ENCODE data around the gene PRRC2C.
"Not testable (repeated sequence)": the region's sequence is repeated elsewhere in the genome, so short reads cannot be mapped to it uniquely, and the experiment has no call there.

Gene PRRC2C

GRCh38 chr1:171500803-171501202, 15.5 kb downstream of the PRRC2C start:
- no peak for DNase-seq

- DNase-seq: no peak
Measured at GRCh38 chr1:171501305-171502024, 16.1 kb downstream of the PRRC2C start.

GRCh38 chr1:171506525-171507304, 21.4 kb downstream of the PRRC2C start:
- no peak for DNase-seq

- no peak for DNase-seq
Measured at GRCh38 chr1:171507435-171507834, 22.1 kb downstream of the PRRC2C start.

- no peak for DNase-seq
Measured at GRCh38 chr1:171509191-171509590, 23.9 kb downstream of the PRRC2C start.

- DNase-seq: no peak
Measured at GRCh38 chr1:171513743-171514142, 28.4 kb downstream of the PRRC2C start.

- DNase-seq: no peak
Measured at GRCh38 chr1:171515299-171515698, 30.0 kb downstream of the PRRC2C start.

- DNase-seq: no peak
Measured at GRCh38 chr1:171515741-171516140, 30.4 kb downstream of the PRRC2C start.

GRCh38 chr1:171521567-171521966, 36.2 kb downstream of the PRRC2C start:
- no peak for DNase-seq

GRCh38 chr1:171530676-171531075, 45.3 kb downstream of the PRRC2C start:
- no peak for DNase-seq

GRCh38 chr1:171532520-171532919, 47.2 kb downstream of the PRRC2C start:
- DNase-seq: no peak

- no peak for DNase-seq
Measured at GRCh38 chr1:171545523-171545922, 60.2 kb downstream of the PRRC2C start.

GRCh38 chr1:171550050-171550449, 64.7 kb downstream of the PRRC2C start:
- DNase-seq: no peak

- not testable (repeated sequence) for DNase-seq
Measured at GRCh38 chr1:171550598-171551100, 65.3 kb downstream of the PRRC2C start.

- not testable (repeated sequence) for DNase-seq
Measured at GRCh38 chr1:171553960-171554359, 68.6 kb downstream of the PRRC2C start.

- DNase-seq: no peak
Measured at GRCh38 chr1:171563675-171564074, 78.3 kb downstream of the PRRC2C start.

- DNase-seq: no peak
Measured at GRCh38 chr1:171566467-171566866, 81.1 kb downstream of the PRRC2C start.

- DNase-seq: no peak
Measured at GRCh38 chr1:171570295-171570694, 85.0 kb downstream of the PRRC2C start.

GRCh38 chr1:171576144-171576543, 90.8 kb downstream of the PRRC2C start:
- no peak for DNase-seq

GRCh38 chr1:171581226-171581625, 95.9 kb downstream of the PRRC2C start:
- DNase-seq: peak in 1 of 2 donors; percentile 7

- no peak for DNase-seq
Measured at GRCh38 chr1:171581766-171582165, 96.4 kb downstream of the PRRC2C start.

GRCh38 chr1:171582589-171582988, 97.3 kb downstream of the PRRC2C start:
- no peak for DNase-seq

GRCh38 chr1:171583591-171584201, 98.4 kb downstream of the PRRC2C start:
- no peak for DNase-seq

- DNase-seq: no peak
Measured at GRCh38 chr1:171585715-171586114, 100.4 kb downstream of the PRRC2C start.

Data from activated CD4-positive, alpha-beta T cell treated with anti-CD3 and anti-CD28 coated beads for 4 hours (primary cell).